GM18870 (cell line): Measurements from ENCODE around the gene OR8B8.
"Not testable (repeated sequence)": the region's sequence is repeated elsewhere in the genome, so short reads cannot be mapped to it uniquely, and the experiment has no call there.

Source experiments
- ATAC-seq: cut with Tn5 transposase; IDR thresholded peaks from one replicate; pipeline ENCODE4 v1.9.1; 2021; ENCODE audit warnings: moderate library complexity; ENCODE audit not compliant: unreplicated experiment

OR8B8 gene

GRCh38 chr11:124445646-124446150 lies at the start of gene OR8B8:
TSS of gene OR8B8 (minus strand) at chr11:124445696. CDS start at chr11:124441085, 4,611 bp downstream.
- ATAC-seq: no peak

DNA sequence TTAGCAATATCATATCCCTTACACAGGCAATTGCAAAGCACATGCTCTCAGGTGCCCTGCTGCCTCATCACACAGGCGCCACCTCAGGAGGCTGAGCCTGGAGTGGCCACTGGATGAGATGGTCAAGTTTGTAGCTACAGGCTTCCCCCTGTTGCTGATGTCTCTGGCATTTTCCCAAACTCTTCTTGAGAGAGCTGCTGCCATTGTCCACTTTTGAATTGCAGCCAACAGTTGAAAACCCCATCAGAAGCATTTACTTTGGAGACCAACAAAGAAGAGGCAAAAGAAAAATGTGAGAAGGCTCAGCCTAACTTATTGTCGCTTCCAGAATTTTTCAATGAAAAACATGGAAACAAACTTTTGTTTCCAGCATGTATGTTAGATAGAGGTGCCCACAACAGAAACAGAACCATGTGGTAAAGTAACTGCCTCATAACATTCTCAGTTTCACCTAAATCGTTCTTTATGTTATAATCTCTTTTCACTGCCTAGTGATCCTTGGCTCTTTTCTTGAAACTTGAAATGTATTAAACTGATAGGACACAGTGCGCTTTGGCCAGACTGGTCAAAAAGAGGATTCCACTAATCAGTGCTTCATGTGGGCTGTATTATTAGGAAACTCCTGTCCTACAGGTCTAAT lies 47.6 kb upstream of the OR8B8 start:
- no peak for ATAC-seq

DNA sequence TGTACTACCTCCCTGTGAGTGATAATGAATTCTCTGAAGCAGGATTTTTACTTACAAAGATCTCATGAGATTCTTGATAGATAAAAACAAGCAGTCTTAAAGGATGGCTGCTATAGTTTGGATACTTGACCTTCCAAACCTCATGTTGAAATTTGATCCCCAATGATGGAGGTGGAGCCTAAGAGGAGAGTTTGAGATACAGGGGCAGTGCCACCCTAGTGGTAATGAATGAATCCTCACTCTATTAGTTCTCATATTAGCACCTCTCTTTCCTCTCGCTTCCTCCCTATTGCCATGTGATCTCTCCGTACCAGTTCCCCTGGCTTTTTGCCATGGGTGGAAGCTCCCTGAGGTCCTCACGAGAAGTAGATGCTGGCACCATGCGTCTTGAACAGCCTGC lies 37.9 kb upstream of the OR8B8 start:
- ATAC-seq: no peak

- ATAC-seq: no peak
Measured at GRCh38 chr11:124482362-124483147, 37.1 kb upstream of the OR8B8 start.

GRCh38 chr11:124481365-124482323 lies 36.1 kb upstream of the OR8B8 start:
- peak; percentile 43 for ATAC-seq

GRCh38 chr11:124479561-124479960 lies 34.1 kb upstream of the OR8B8 start:
- no peak for ATAC-seq

DNA sequence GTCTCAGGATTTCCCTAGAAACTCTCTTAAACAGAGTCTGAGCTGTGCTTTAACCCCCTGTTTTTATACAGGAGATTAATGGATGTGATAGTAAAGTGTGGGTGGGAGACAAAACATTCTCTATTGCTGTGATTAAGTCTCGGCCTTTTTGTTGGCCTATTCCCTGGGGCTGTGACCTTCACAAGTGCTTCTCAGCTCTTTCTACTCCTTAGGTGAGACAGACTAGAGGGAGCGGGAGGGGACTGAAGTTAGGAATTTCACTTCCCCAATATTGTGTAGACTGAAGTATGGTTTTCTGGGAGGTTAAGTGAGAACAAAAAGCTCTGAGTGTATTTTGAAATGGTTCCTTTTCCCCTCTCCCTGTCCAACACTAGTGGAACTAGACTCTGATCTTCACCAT lies 29.8 kb upstream of the OR8B8 start:
- ATAC-seq: no peak

DNA sequence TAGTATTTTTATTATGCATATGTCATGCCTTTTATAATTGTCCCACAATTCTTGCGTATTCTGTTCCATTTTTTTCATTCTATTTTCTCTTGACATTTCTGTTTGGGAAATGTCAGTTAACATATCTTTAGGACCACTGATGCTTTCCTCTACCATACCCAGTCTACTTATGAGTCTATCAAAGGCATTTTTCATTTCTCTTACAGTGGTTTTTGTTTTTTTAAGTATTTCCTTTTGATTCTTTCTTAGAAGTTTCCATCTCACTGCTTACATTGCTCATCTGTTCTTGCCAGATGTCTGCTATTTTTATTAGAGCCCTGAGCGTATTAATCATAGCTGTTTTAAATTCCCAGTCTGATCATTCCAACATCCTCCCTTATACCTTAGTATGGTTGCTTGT lies 29.3 kb upstream of the OR8B8 start:
- ATAC-seq: no peak

DNA sequence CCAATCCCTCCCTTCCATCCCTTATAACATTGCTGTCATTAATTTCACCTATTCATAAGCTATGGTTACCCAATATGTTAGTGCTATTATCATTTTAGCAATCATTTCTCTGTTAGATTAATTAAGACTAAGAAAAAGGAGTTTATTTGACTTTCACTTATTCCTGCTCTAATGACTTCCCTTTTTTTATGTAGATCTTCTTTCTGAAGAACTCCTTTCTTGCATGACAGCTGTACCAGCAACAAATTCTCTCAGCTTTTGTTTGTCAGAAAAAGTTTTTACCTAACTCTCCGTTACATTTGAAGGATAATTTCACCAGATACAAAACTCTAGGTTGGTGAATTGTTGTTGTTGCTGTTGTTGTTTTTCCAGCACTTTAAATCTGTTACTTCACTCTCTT lies 28.6 kb upstream of the OR8B8 start:
- no peak for ATAC-seq

DNA sequence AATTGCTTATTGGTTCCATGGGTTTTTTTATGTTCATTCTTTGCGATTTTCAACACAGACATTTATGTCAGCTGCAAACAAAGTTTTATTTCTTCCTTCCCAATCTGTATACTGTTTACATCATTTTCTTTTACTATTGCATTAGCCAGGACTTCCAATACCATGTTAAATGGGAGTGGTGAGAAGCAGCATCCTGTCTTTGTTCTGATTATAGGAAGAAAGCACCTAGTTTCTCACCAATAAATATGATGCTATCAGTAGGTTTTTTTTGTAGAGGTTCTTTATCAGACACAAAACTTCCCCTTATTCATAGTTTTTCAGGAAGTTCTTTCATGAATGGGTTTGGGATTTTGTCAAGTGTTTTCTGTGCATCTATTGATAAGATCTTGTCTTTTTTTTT lies 28.0 kb upstream of the OR8B8 start:
- ATAC-seq: no peak

DNA sequence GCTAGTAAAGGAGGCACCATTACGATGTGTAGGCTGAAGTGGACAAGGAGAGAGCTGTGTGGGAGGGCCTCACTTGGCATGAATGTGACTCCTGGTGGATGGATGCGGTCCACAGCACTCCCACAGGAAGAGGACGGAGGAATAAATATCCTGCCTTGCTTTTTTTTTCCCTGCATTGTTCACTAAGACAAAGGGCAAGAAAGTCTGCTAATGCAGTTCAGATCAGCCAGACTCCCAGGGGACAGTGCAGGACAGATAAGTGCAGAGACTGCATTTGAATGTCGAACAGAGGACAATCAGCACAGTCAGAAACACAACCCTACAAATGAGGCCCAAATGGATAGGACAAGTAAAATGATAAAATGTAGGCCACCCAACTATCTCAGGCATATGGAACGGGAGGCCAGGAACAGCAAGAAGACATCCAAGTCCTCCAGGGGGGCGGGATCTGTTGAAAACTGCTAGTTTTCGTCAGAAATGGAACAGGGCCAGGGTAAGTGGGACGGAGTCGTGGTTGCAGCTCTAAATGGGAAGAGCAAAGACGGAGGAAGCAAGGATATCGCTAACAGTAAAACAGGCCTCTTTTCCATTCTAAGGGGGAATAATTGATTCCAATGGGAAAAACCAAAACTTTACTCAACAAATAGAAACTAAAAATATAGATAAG lies 25.2 kb upstream of the OR8B8 start:
- ATAC-seq: no peak

DNA sequence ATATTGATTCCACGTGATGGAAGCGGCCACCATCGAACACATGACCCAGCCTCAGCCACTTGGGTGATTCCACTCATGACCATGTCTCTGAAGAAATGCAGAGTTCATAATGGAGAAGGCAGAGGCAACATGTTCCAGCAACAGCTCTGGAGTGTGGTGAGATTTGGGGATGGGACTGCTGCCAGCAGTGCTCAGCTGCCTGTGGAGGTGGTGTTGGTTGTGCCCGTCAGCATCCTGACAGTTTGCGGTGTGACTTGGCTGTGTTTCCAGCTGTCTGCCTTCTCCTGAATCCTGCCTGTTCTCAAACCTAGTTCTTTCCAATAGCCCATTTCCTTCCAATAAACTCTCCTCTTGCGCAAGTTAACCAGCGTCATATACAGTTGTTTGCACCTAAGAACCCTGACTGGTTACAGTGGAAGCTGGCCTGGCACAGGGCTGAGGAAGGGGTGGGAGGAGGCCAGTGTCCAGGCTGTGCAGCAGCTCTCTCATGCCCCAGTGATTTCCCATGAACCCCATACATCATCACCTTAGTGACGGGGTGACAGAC lies 22.0 kb upstream of the OR8B8 start:
- no peak for ATAC-seq

DNA sequence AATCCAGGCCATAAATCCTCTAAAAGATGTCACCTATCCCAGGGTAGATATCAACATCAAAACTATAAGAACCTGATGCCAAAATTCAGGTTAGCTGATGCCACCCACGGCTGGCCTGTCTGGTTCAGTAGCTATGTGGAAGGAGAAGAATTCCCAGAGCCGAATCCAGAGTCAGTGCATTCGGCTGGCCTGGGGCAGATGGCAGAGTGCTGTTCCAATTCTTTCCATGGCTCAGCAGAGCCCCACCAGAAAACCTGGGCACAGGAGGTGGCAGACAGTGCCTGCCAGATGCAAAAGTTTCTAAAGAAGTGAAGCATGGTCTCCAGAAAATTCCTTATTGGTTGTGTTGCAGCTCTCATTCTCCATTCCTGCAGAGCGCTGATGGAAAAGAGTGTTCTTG lies 19.9 kb upstream of the OR8B8 start:
- ATAC-seq: no peak

DNA sequence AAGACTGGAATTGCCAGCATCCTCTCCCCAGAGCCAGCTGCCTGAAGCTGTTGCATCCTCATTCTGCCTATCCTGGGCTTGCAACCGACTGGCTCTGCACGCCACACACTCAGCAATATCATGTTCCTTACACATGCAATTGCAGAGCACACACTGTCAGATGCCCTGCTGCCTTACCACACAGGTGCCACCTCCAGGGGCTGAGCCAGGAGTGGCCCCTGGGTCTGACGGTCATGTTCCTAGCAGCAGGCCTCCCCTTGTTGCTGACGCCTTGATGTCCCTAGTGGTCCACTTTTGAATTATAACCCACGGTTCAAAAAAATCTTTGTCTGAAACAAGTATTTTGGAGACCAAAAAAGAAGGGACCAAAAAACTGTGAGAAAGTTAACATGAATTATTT lies 18.5 kb upstream of the OR8B8 start:
- no peak for ATAC-seq

DNA sequence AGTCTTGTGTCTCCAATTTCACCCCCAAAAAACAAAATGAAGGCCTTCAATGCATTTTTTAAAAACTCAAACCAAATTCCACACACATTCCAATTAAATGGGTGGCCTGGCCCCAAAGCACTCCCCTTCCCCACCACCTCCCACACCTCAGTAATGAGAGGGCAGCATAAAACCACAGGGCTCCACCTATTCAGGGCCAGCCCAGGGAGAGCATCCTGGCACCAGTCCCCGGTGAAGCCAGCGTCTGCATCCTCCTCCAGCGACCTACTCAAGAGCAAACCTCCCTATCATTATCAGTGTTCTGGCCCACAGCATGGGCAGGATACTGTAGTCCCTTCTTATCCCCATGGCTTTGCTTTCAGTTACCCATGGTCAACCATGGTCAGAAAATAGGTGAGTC lies 17.8 kb upstream of the OR8B8 start:
- no peak for ATAC-seq

DNA sequence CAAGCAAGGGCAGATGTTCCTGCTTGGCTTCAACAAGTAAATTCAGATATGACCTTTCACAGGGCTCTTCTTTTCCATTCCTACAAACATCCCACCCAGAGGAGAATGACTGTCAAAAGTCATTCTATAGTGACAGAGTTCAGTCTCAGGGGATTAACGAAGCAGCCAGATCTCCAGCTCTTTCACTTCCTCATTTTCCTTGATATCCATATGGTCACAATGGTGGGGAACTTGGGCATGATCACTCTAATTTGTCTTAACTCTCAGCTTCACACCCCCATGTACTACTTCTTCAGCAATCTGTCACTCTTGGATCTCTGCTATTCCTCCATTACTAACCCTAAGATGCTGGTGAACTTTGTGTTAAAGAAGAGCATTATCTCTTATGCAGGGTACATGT lies 15.0 kb upstream of the OR8B8 start:
- ATAC-seq: no peak

DNA sequence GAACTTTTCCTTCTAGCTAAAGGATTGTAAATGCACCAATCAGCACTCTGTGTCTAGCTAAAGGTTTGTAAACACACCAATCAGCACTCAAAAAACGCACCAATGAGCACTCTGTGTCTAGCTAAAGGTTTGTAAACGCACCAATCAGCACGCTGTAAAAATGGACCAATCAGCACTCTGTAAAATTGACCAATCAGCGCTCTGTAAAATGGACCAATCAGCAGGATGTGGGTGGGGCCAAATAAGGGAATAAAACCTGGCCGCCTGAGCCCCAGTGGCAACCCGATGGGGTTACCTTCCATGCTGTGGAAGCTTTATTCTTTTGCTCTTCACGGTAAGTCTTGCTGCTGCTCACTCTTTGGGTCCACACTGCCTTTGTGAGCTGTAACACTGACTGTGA lies 13.9 kb upstream of the OR8B8 start:
- ATAC-seq: not testable (repeated sequence)

DNA sequence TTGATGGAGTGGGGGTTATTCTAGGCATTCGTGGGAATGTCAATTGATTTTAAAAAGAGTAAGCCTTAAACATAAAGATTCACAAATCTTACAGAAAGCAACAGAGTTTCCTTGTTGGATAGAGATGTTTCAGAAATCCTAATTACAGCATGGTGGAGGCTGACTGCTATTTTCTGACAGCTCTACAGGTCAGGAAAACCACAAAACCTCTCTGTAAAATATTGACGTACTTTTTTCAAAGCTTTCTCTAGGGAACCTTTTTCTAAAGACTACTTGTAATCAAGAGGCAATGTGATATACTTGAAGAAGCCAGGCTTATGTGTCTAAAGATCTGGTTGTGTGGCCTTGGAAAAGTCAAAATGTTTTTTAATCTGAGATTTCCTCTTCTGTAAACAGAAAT lies 9.1 kb upstream of the OR8B8 start:
- ATAC-seq: no peak

GRCh38 chr11:124446916-124447315 lies 1.4 kb upstream of the OR8B8 start:
- no peak for ATAC-seq

DNA sequence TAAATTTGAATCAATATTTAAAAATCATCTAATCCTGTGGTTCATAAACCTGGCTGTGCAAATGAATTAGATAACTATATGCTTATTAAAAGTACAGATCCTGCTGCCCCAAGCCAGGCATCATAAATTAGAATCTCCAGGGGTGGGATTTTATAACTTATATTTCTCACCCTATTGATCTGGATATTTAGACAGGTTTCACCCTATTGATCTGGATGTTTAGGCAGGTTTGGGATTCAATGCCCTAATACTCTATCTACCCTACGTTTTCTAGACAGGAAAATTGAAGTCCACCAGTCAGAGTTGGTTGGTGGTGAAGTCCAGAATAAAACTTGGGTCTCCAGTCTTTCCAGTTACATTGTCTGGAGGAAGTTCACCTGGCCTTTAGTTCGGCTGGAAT lies 2.6 kb downstream of the OR8B8 start:
- no peak for ATAC-seq

GRCh38 chr11:124442442-124442841 lies 3.1 kb downstream of the OR8B8 start:
- ATAC-seq: no peak
